K562 (cell line): ENCODE results near the gene DENND2A. TPM values are rescaled to one million over a fixed set of nuclear protein-coding genes. Genes with fewer than 3 reads are reported as not detected.

Experiments used
- ATAC-seq: fragments of 200-7000 bp; cut with Tn5 transposase; 3 replicates; pipeline ENCODE4 v1.9.1; 2020; ENCODE audit warnings: moderate library complexity
- BruUV-seq: library from RNA; stranded (reverse); fragments of 400-500 nt; replicated peaks from 2 replicates; lab custom pipeline; 2021; lab: Mats Ljungman, UMichigan
- CTCF ChIA-PET: fragments of 300-600 bp; formaldehyde crosslinking; extraction: SDS; loops from one replicate; lab custom pipeline; 2021; ENCODE audit warnings: low intra/inter-chr PET ratio; lab: Yijun Ruan, JAX
- POLR2A ChIA-PET: fragments of 300-600, 350-650 bp; sonication (Branson Sonifier 250); formaldehyde crosslinking; extraction: SDS; loops from one replicate; lab custom pipeline; 2021; ENCODE audit warnings: antibody characterized with exemption, inconsistent platforms; lab: Yijun Ruan, JAX
- DNase-seq, 4 experiments: peaks; one replicate each; pipeline versions ENCODE4 v3.0.0 to v3.0.0-alpha.2; 2011 to 2018; ENCODE audit warnings: low spot score in 3 of 4, mixed read lengths in 3 of 4; ENCODE audit errors: extremely low read depth in 1 of 4
- FAIRE-seq: peaks from 2 replicates; lab custom pipeline; 2011; peaks lifted over from hg19 to GRCh38; lab: Jason Lieb, UNC
- H2AFZ ChIP-seq: 2 replicates; pipeline ENCODE4 v1.6.0; 2011; ENCODE audit warnings: low read depth, low read length, control low read depth, inconsistent platforms
- H3K27ac ChIP-seq: fragments of 200-600 bp; 3 replicates; pipeline ENCODE4 v1.8.0; 2011; ENCODE audit warnings: low read depth, mild to moderate bottlenecking, control low read depth, inconsistent platforms, low read length, moderate library complexity, mixed read lengths; ENCODE audit errors: extremely low read depth
- H3K27me3 ChIP-seq, 2 experiments: fragments of 300-600 bp in 1 of 2; 2 replicates in 1 of 2; 3 replicates in 1 of 2; pipeline versions ENCODE4 v1.6.0 to v1.8.0; 2011; ENCODE audit warnings: inconsistent platforms in 2 of 2, low read length in 2 of 2, mild to moderate bottlenecking in 1 of 2, mixed read lengths in 1 of 2, moderate library complexity in 1 of 2; ENCODE audit not compliant: control insufficient read depth in 2 of 2, insufficient read depth in 2 of 2
- H3K36me3 ChIP-seq: fragments of 300-600 bp; 3 replicates; pipeline ENCODE4 v1.8.0; 2011; ENCODE audit warnings: mild to moderate bottlenecking, low read length, inconsistent platforms; ENCODE audit not compliant: control insufficient read depth, insufficient read depth
- H3K4me1 ChIP-seq, 2 experiments: fragments of 200-600 bp in 1 of 2; replicated peaks in 1 of 2; 2 replicates in 1 of 2; 3 replicates in 1 of 2; pipeline versions ENCODE4 v1.5.1 to v1.8.0; 2011; ENCODE audit warnings: inconsistent platforms in 2 of 2, low read length in 2 of 2, mild to moderate bottlenecking in 1 of 2, mixed read lengths in 1 of 2, moderate library complexity in 1 of 2; ENCODE audit not compliant: control insufficient read depth in 2 of 2, insufficient read depth in 2 of 2
- H3K4me2 ChIP-seq: 2 replicates; pipeline ENCODE4 v1.6.1; 2011; ENCODE audit warnings: low read length, control low read depth, inconsistent platforms, mixed read lengths; ENCODE audit not compliant: insufficient read depth
- H3K4me3 ChIP-seq: fragments of 200-600 bp; sonication (generic), shearing (Covaris generic); 2 replicates; pipeline ENCODE4 v1.5.1; 2016; ENCODE audit warnings: control low read depth, inconsistent platforms
- H3K79me2 ChIP-seq: fragments of 200-600 bp; 3 replicates; pipeline ENCODE4 v1.8.0; 2011; ENCODE audit warnings: low read length, inconsistent platforms; ENCODE audit not compliant: control insufficient read depth, insufficient read depth
- H3K9ac ChIP-seq, 2 experiments: 2 replicates each; pipeline versions ENCODE4 v1.6.0 to v1.6.1; 2011; ENCODE audit warnings: low read depth in 2 of 2, low read length in 2 of 2, control low read depth in 1 of 2, inconsistent platforms in 1 of 2, mild to moderate bottlenecking in 1 of 2, mixed read lengths in 1 of 2; ENCODE audit not compliant: insufficient read depth in 1 of 2
- H3K9me1 ChIP-seq: one replicate; pipeline ENCODE4 v1.6.0; 2011; ENCODE audit warnings: inconsistent platforms, mild to moderate bottlenecking, low read length, moderate library complexity; ENCODE audit not compliant: control insufficient read depth, insufficient read depth
- H3K9me3 ChIP-seq: replicated peaks from 2 replicates; pipeline ENCODE4 v1.5.1; 2011; ENCODE audit warnings: low read depth, low read length, inconsistent platforms; ENCODE audit not compliant: control insufficient read depth, insufficient read depth
- H4K20me1 ChIP-seq: replicated peaks from 2 replicates; pipeline ENCODE4 v1.6.1; 2011; ENCODE audit warnings: low read length, inconsistent platforms, mixed read lengths; ENCODE audit not compliant: control insufficient read depth, insufficient read depth
- EHMT2 ChIP-seq: fragments of 450-650 bp; IDR thresholded peaks from 2 replicates; pipeline ENCODE4 v1.6.1; 2018; ENCODE audit warnings: antibody characterized with exemption
- GATAD2A ChIP-seq: fragments of 450-650 bp; IDR thresholded peaks from 2 replicates; pipeline ENCODE4 v1.6.1; 2017
- HNRNPLL ChIP-seq: fragments of 200-400 bp; formaldehyde crosslinking; IDR thresholded peaks from 2 replicates; pipeline ENCODE4 v1.6.1; 2017; ENCODE audit warnings: low read length, low read depth, mild to moderate bottlenecking; ENCODE audit not compliant: poor library complexity, severe bottlenecking
- KHSRP ChIP-seq: fragments of 450-650 bp; IDR thresholded peaks from 2 replicates; pipeline ENCODE4 v1.6.1; 2017
- NCOA6 ChIP-seq: fragments of 450-650 bp; IDR thresholded peaks from 2 replicates; pipeline ENCODE4 v1.6.1; 2017; ENCODE audit warnings: mild to moderate bottlenecking
- RBM17 ChIP-seq: fragments of 200-400 bp; formaldehyde crosslinking; IDR thresholded peaks from 2 replicates; pipeline ENCODE4 v1.6.1; 2017; ENCODE audit warnings: low read depth, mild to moderate bottlenecking, low read length, borderline replicate concordance
- SAFB ChIP-seq: fragments of 200-400 bp; formaldehyde crosslinking; IDR thresholded peaks from 2 replicates; pipeline ENCODE4 v1.6.1; 2017; ENCODE audit warnings: low read depth, low read length, borderline replicate concordance
- TEAD4 ChIP-seq, 2 experiments: sonication (generic) in 1 of 2; formaldehyde crosslinking in 1 of 2; IDR thresholded peaks; 2 replicates each; pipeline versions ENCODE4 v1.6.1 to v1.8.0; 2012 to 2022; ENCODE audit warnings: borderline replicate concordance in 1 of 2, inconsistent platforms in 1 of 2, low read length in 1 of 2, mild to moderate bottlenecking in 1 of 2, missing genetic modification reagents in 1 of 2
- ZNF589 ChIP-seq: fragments of 200-800 bp; sonication (Bioruptor generic); IDR thresholded peaks from 2 replicates; pipeline ENCODE4 v1.6.1; 2016; ENCODE audit warnings: low read depth, missing genetic modification characterization, missing compliant biosample characterization
- ZSCAN32 ChIP-seq: fragments of 450-650 bp; formaldehyde crosslinking; IDR thresholded peaks from 2 replicates; pipeline ENCODE4 v1.4.0; 2020; ENCODE audit warnings: mild to moderate bottlenecking, moderate library complexity
- WGBS: fragments of 100-300 bp; shearing (Covaris generic); methylation state at CpG from one replicate; pipeline ENCODE4 v1.1.6; 2016; ENCODE audit warnings: low coverage, mixed read lengths; ENCODE audit not compliant: insufficient coverage; ENCODE audit errors: missing lambda C conversion rate; 5-methylcytosine and 5-hydroxymethylcytosine counted together
- in situ Hi-C: fragments of 300-500 bp; cut with MboI; formaldehyde crosslinking; loops from 4 replicates; pipeline ENCODE4 v1.15.0; 2018; ENCODE audit warnings: inconsistent platforms, mixed read lengths
- intact Hi-C: fragments of 100-400 bp; cut with micrococcal nuclease; formaldehyde crosslinking; loops from 2 replicates; pipeline ENCODE4 v1.14.2; 2022
- polyA plus RNA-seq, 8 experiments: library from polyadenylated mRNA; depleted of rRNA in 4 of 8; stranded (reverse) in 5 of 8; unstranded in 3 of 8; fragments of >200 nt; fragmentation: Nextera tagmentation in 2 of 8; fragmentation: Illumina TruSeq in 1 of 8; extraction: Ambion mirVana in 2 of 8; extraction: Trizol in 1 of 8; gene quantifications; 2 replicates each; pipeline versions ENCODE4 v1.2.1 to v1.2.3, GENCODE V29; 2011 to 2014; ENCODE audit warnings: inconsistent platforms in 1 of 8, missing spikeins in 1 of 8
- total RNA-seq, 7 experiments: library from RNA; depleted of rRNA in 6 of 7; stranded (reverse); fragments of >200 nt in 6 of 7; fragmentation: Illumina TruSeq in 2 of 7; extraction: Trizol in 2 of 7; gene quantifications; 2 replicates each; pipeline versions ENCODE4 v1.2.1 to v1.2.3, GENCODE V29; 2011 to 2021; ENCODE audit warnings: low replicate concordance in 1 of 7

Gene DENND2A
- total and polyA plus RNA-seq, 9 of the 15 experiments (the other 6 are each of a cell fraction or from before 2014, with no cell fraction given) = not detected

GRCh38 chr7:140635816-140636215 lies 4.8 kb downstream of the DENND2A start (continued):
- TF ChIP-seq TEAD4 (IDR thresholded peaks at IDR 0.05; ENCODE audit: low read length) = no peak
- TF ChIP-seq TEAD4 (CRISPR knock-in tag; IDR thresholded peaks at IDR 0.05; ENCODE audit: borderline replicate concordance) = no peak

DNA sequence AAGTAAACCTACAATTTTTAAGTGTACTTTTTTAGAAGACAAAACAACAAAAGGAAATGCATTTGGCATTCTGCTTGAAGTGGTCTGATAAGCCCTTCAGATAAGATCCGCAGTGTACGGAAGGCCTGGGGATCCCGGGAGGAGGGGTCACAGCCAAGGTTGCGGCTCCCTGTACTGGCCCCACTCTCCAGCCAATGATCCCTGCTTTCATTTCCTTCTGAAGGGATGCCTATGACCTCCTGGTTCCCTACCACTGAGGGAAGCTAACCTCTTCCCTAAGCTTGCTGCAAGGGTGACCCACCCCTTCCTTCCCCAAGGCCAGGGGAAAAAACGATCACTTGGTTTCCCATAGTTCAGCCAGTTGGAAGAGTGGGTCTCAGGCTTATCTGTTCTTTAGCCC lies 5.3 kb downstream of the DENND2A start:
- no peak for FAIRE-seq
- Histone ChIP-seq H3K9me1 (no peaks in the 10 kb centered on the region), H3K4me3 (no peak overlapping the region), H3K9me3 (no peaks in the 10 kb centered on the region), H2AFZ (no peak overlapping the region), H3K9ac (no peak overlapping the region), H3K36me3 (no peaks in the 10 kb centered on the region)
- intact Hi-C loops = no loop called here
- CTCF ChIA-PET = no interaction called here
- ATAC-seq = no peak
- BruUV-seq = no TSS peak
- in situ Hi-C loops = no loop called here
- no peak for DNase-seq
- TF ChIP-seq HNRNPLL (peak; percentile 53), NCOA6 (no peak)
- TF ChIP-seq, all 486 proteins: peak for 1
- Histone ChIP-seq H3K4me1 (peaks cover 0 to 7% of the 10 kb centered on the region in 2 experiments; a peak in 1 of 5 replicates), H4K20me1 (peaks cover 7% of the 10 kb centered on the region; the same call in 1 of the 2 replicates), H3K27me3 (peaks cover 64 to 83% of the 10 kb centered on the region in 2 experiments), H3K27ac (no peak overlapping the region), H3K79me2 (no peaks in the 10 kb centered on the region), H3K4me2 (no peak overlapping the region)
- POLR2A ChIA-PET = interaction anchor here (0.6 to 1.3 kb wide), 4 partner anchors 9 to 293 kb away, joined by 3 to 5 read pairs (median 3); no protein-coding TSS in a partner anchor
- WGBS = 0% methylated on average over 5 of the region's 5 CpGs

GRCh38 chr7:140631602-140632001 lies 9.0 kb downstream of the DENND2A start:
- H3K4me1 ChIP-seq = no peaks in the 10 kb centered on the region
- H3K4me3 ChIP-seq = no peak overlapping the region
- no peak for TF ChIP-seq EHMT2
- no peak for TF ChIP-seq RBM17
- no peak for TF ChIP-seq ZNF589 (CRISPR knock-in tag)
- TF ChIP-seq ZSCAN32 (CRISPR knock-in tag) = no peak
- no peak for TF ChIP-seq SAFB
- no peak for TF ChIP-seq KHSRP
- TF ChIP-seq GATAD2A = no peak
- TF ChIP-seq, all 486 proteins: peak for 0
- H3K9ac ChIP-seq = no peak overlapping the region
- no peak for DNase-seq
- no peaks in the 10 kb centered on the region for H3K9me3 ChIP-seq
- no peak overlapping the region for H2AFZ ChIP-seq
- H3K4me2 ChIP-seq = no peak overlapping the region
- CTCF ChIA-PET = no interaction called here
- ATAC-seq = no peak
- H4K20me1 ChIP-seq = peaks cover 7% of the 10 kb centered on the region; the same call in 1 of the 2 replicates
- POLR2A ChIA-PET = interaction anchor here (0.6 to 1.0 kb wide), 3 partner anchors 11 to 14 kb away, joined by 3 to 4 read pairs (median 3); no protein-coding TSS in a partner anchor
- H3K27me3 ChIP-seq = peaks cover 64 to 77% of the 10 kb centered on the region in 2 experiments
- H3K36me3 ChIP-seq = no peaks in the 10 kb centered on the region
- intact Hi-C loops (no loop called here), in situ Hi-C loops (no loop called here)
- no TSS peak for BruUV-seq
- WGBS = 1% methylated on average over 7 of the region's 7 CpGs
- H3K27ac ChIP-seq = no peak overlapping the region
- no peaks in the 10 kb centered on the region for H3K79me2 ChIP-seq
- FAIRE-seq = no peak
- no peaks in the 10 kb centered on the region for H3K9me1 ChIP-seq
